Measurements from ENCODE around the gene DPP6.

GRCh38 chr7:154688952-154689351 lies 636.8 kb downstream of the DPP6 start:
- no peak for TF ChIP-seq POLR2A (IDR thresholded peaks at IDR 0.05)
- TF ChIP-seq, protein P1, sequence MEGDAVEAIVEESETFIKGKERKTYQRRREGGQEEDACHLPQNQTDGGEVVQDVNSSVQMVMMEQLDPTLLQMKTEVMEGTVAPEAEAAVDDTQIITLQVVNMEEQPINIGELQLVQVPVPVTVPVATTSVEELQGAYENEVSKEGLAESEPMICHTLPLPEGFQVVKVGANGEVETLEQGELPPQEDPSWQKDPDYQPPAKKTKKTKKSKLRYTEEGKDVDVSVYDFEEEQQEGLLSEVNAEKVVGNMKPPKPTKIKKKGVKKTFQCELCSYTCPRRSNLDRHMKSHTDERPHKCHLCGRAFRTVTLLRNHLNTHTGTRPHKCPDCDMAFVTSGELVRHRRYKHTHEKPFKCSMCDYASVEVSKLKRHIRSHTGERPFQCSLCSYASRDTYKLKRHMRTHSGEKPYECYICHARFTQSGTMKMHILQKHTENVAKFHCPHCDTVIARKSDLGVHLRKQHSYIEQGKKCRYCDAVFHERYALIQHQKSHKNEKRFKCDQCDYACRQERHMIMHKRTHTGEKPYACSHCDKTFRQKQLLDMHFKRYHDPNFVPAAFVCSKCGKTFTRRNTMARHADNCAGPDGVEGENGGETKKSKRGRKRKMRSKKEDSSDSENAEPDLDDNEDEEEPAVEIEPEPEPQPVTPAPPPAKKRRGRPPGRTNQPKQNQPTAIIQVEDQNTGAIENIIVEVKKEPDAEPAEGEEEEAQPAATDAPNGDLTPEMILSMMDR (IDR thresholded peaks at IDR 0.05) = no peak
